GM19455 (cell line): ENCODE measurements around the gene SEC16B.

ENCODE experiments used
- ATAC-seq: cut with Tn5 transposase; IDR thresholded peaks from one replicate; pipeline ENCODE4 v1.9.1; 2021; ENCODE audit not compliant: unreplicated experiment

SEC16B gene

DNA sequence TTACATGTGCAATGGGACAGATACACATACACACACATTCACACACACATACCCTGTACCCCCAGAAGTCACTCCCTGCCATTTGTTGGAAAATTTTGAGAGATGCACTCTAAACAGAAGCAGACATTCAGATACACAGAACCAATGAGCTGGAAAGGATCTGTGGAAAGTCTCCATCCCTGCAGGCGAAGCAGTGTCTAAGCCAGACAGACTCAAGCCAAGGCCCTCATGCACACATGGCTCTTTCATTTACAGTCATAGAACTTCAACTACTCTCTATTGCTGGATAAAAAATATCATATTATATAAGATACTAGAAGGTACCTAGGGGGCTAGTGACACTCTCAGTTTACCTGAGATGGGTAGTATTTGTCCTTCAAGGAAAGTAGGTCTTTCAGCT is 7.3 kb upstream of the SEC16B start:
- no peak for ATAC-seq

GRCh38 chr1:177976596-177976995 is 6.7 kb upstream of the SEC16B start:
- ATAC-seq = no peak

DNA sequence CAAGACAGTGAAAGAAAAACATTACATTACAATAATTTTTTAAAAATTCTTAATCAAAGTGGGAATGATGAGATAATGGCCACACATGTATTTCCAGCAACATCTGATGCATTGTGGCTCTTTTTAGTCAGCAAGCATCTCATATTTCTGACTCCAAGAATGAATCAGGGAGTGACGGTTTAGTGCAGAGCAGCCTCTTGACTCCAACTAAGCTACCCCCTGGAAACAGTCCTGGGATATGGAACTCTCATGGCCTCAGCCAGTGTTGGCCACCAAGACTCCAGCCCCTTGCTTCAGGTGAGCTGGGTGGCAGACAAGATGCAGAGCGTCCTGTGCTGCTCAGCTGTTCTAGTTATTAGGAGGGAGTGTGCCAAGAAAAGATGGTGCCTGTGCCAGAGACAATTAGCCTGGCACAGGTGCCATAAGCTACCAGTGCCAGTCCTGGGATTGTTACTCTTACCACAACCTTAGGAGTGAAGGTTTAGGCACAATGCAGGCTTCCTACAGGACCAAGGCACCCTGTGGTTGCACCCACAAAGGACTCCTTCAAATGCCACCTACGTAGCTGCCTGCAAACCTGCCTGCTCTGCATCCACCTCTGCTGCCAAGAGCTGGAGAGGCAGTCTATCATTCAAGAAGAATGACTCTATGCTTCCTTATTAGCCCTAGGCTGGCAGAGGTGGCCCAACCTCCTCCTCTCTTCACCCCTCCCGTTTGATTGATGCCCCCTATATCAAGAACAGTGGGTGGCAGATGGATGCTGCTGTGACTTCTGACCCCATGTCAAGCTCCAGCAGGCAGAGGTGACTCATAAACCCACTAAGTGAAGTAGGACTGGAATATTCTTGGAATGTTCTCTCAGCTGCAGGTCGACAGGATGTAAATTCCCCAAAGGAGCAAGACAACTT is 6.0 kb upstream of the SEC16B start:
- ATAC-seq = no peak

DNA sequence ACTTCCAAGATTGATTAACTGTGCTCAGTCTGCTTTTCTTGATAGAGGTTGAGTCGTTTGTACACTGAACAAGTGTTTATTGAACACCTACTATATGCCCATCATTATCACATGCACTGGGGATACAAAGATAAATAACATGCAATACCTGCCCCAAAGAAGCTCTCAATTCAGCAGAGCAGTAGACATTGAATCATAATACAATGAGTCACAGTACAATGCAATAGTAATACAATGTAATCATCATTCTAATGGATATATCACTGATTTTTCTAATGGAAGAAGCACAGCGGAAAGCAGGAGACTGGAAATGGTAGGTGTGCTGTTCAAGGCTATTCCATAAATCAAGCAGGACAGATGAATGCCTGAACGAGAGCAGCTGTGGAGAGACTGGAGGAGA is 3.7 kb upstream of the SEC16B start:
- ATAC-seq = no peak

DNA sequence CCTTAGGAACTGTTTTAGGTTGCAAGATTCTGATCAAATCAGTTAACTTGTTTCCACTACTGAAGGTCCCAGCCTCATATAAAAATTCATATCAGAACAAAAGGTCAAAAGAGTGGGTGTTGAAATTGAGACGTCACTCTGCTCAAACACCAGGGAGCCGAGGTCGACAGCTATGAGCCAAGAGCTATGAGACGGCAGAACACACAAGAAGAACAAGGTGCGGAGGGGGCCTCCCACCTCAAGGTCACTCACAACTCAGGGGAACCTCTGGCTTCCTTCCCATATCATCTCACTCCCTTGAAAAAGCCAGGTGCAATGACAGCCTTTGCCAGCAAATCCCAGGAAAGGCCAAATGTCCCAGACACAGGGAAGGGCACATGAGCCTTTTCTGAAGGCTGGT is 749 bp downstream of the SEC16B start:
- ATAC-seq = no peak

- ATAC-seq = no peak
These were observed 3.7 kb downstream of the SEC16B start for GRCh38 chr1:177966199-177966598.

DNA sequence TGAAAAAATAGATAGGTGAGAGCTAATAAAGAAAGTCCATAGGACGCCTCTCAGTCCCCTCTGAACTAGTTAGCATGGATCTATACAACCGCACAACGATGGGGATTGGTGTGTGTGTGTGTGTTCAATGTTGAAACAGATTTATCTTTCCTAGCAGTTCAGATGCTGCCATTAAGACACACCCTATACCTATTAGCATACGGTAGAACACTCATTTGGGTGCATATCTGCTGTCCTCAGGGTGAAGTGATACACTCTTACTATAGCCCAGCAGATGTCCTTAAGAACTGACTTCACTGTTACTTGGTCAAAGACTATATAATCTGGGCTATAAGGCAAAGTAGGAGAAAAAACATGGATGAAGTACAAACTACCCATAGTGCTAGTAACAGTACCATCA is 4.6 kb downstream of the SEC16B start:
- no peak for ATAC-seq

GRCh38 chr1:177964336-177964735 is 5.5 kb downstream of the SEC16B start:
- no peak for ATAC-seq

DNA sequence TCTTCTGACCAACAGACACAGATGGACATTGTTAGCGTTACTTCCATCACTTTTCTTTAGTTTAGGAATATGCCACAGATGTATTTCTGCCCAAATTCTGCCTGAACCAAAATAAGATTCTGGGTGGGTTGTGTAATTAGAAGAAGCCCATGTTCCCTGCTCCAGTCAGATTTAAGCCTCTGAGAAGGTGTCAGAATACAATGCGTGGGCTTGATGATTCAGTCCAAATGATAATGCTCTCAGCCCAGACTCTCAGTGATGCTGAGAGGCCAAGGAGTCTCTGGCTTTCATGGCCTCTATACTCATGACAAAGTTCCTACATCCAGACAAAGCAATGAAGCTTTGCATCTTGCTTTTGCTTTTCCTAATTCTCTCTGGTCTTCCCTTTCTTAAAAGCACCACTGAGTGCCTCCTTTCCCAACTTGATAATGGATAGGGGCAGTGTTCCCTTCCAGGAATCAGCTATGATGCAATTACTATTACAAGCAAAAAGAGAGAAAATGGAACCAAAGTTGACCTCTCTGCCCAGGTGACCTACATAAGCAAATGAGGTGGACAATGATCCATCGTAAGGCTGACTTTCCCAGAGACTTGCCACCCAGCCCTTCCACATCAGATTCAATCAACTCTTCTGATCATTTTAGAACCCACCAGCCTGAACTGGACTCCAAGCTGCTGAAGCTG is 8.8 kb downstream of the SEC16B start:
- ATAC-seq = no peak

- ATAC-seq = no peak
These were observed 9.9 kb downstream of the SEC16B start for GRCh38 chr1:177959811-177960515.

DNA sequence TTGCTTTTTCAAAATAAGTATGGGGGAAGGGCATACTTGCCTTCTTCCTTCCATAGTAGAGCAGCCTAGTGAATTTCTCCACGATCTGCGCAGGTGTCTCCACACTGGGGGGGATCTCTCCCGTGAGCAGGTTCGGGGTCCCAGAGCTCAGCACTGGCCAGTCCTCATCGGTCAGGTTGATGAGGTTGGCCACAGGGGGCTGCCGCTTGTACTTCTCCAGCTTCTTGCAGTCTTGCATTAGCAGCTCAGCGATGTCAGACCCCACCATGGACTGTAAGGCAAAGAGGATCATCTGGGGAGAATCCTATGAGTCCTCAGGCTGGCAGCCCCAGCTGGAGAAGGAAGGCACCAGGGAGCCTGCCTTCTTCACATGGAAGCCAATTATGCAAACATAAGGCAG is 11.8 kb downstream of the SEC16B start:
- no peak for ATAC-seq

- ATAC-seq = no peak
These were observed 15.8 kb downstream of the SEC16B start for GRCh38 chr1:177954076-177954475.

- no peak for ATAC-seq
These were observed 16.3 kb downstream of the SEC16B start for GRCh38 chr1:177953549-177953948.

GRCh38 chr1:177952691-177953090 is 17.2 kb downstream of the SEC16B start:
- ATAC-seq = no peak

GRCh38 chr1:177952249-177952648 is 17.6 kb downstream of the SEC16B start:
- ATAC-seq = no peak

GRCh38 chr1:177950506-177950905 is 19.4 kb downstream of the SEC16B start:
- ATAC-seq = no peak

GRCh38 chr1:177948336-177948972 is 21.4 kb downstream of the SEC16B start:
- peak; percentile 66 for ATAC-seq

GRCh38 chr1:177947623-177948022 is 22.2 kb downstream of the SEC16B start:
- no peak for ATAC-seq

- peak; percentile 78 for ATAC-seq
These were observed 23.8 kb downstream of the SEC16B start for GRCh38 chr1:177945943-177946650.
